ENCODE measurements around the gene PLEKHH1.

The PLEKHH1 gene

GRCh38 chr14:67638642-67639041 lies 105.6 kb downstream of the PLEKHH1 start:
- no peak for DNase-seq
